Dermis blood vessel endothelial cell (primary cell): Measurements from ENCODE around the gene TRIM26. TPM values are rescaled to one million over a fixed set of nuclear protein-coding genes. Genes with fewer than 3 reads are reported as not detected.
"Not testable (repeated sequence)": the region's sequence is repeated elsewhere in the genome, so short reads cannot be mapped to it uniquely, and the experiment has no call there.

ENCODE experiments used
- DNase-seq: peaks from one replicate; pipeline ENCODE4 v3.0.0; 2010
- total RNA-seq: library from RNA; depleted of rRNA; stranded (reverse); fragments of >200 nt; gene quantifications from 2 replicates; pipeline ENCODE4 v1.2.3, GENCODE V29; 2014

The TRIM26 gene
- total RNA-seq, 1 donor from 2014 or later = 29.3 TPM

DNA sequence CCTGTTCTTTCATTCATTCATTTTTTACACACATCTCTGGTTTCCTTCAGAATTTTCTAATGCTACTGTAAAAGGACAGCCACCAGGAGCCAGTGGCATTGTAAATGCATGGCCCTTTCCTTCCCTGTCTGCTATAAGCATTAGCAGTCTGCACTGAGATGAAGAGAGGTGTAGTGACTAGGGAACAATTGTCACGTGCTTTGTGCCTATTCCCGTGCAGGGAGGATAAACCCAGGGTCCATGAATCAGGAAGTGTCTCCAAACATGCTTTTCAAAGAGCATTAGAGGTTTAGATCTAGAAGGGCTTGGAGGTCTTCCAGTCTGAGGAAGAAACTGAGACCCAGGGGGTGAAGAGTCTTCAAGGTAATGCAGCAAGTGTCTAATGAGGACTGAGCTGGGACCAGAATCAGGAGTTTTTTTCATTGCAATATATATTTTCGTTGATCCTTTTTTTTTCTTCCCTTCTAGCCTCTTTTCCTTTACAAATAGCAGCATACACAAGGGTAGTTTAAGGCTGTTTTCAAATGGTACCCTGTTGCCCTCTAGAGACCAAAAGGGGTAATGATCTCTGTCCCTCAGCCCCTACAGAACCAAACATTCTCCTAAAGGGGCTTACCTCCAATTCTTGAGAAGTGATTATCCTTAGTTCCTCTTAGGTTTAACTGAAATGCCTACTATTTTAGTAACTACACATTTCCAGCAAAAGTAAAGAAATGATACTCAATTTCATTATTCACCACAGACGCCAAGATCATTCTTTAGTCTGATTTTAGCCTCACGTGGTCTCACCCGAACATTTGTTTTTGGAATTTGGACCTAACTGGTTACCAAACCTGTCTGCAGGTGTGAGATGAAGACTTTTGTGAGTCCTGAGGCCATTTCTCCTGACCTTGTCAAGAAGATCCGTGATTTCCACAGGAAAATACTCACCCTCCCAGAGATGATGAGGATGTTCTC, 43.3 kb downstream of the TRIM26 start:
- peak; percentile 78 for DNase-seq

DNA sequence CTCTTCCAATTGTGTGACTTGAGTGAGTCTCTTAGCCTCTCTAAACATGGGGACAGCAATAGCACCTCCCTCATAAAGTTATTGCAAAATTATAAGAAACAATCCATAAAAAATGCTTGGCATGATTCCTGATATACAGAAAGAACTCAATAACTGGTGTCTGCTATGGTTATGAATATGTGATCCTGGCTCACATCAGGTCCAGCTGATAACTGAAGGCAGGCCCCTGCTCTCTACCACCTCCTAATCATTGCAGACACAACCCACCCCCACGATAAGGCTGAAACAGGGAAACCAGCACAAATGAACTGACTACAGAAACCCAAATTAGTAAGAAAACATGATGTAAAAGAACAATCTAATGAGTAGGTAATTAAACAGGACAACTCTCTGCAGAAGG, 44.5 kb downstream of the TRIM26 start:
- no peak for DNase-seq

DNA sequence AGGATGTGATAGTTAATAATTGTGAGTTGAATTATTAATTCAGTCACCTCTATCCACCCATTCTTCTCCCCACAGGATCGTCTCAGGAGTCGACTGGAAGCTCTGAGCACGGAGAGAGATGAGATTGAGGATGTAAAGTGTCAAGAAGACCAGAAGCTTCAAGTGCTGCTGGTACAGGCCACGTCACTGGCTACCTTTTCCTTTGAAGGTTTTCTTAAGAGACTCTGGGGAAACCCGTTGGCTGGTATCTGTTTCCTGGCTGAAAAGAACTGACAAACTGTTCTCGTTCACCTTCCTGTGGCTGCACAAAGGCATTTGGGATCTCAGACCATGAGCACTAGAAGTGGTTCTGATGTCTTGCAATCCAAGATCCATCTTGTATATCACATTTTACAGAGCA, 46.1 kb downstream of the TRIM26 start:
- DNase-seq = peak; percentile 32

DNA sequence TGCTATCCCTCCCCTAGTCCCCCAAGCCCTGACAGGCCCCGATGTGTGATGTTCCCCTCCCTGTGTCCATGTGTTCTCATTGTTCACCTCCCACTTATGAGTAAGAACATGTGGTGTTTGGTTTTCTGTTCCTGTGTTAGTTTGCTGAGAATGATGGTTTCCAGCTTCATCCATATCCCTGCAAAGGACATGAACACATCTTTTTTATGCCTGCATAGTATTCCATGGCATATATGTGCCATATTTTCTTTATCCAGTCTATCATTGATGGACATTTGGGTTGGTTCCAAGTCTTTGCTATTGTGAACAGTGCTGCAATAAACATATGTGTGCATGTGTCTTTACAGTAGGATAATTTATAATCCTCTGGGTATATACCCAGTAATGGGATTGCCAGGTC, 48.0 kb downstream of the TRIM26 start:
- not testable (repeated sequence) for DNase-seq

DNA sequence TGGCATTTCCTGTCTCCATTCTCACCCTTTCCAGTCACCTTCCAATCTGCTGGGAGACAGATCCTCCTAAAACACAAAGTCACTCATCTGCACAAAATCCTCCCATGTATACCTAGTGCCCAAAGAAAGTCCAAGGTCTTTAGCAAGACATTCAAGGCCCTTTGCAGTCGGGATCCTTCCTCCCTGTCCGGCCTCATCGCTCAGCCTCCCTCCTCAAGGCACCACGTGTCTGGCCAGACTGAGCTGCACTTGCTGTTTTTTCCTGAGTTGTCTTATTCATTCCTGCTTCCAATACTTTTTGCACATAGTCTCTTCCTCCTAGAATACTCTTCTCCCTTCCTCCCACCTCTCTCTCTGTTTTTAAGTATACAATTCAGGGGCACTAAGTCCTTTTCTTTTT, 48.5 kb downstream of the TRIM26 start:
- DNase-seq = no peak

DNA sequence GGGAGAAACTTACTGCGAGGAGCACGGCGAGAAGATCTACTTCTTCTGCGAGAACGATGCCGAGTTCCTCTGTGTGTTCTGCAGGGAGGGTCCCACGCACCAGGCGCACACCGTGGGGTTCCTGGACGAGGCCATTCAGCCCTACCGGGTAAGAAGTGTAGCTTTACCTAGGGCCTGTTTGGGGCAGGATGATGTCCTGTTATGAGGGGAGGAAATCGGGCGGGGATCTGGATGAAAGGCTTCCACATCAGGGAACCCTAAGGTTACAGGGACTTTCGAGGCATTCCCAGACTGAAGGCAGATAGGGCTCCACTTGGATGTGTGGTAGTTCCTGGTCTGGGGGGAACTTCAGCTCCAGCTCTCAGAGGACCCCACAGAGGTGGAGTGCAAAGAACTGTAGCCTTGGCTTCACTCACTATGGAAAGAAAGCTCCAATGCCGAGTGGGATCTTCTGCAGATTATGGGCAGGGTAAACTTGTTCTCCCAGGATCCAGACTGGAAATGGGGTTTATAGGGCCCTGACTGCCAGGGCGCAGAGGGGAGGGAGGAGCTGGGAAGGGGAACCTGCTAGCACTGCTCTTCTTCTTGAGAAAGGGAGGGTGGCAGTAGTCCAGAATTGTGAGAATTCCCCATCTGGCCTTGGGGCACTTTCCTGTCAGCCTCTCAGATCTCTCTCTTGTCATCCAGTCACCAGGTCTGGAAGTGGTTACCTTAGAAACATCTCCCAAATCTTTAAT, 49.1 kb downstream of the TRIM26 start:
- DNase-seq = no peak

DNA sequence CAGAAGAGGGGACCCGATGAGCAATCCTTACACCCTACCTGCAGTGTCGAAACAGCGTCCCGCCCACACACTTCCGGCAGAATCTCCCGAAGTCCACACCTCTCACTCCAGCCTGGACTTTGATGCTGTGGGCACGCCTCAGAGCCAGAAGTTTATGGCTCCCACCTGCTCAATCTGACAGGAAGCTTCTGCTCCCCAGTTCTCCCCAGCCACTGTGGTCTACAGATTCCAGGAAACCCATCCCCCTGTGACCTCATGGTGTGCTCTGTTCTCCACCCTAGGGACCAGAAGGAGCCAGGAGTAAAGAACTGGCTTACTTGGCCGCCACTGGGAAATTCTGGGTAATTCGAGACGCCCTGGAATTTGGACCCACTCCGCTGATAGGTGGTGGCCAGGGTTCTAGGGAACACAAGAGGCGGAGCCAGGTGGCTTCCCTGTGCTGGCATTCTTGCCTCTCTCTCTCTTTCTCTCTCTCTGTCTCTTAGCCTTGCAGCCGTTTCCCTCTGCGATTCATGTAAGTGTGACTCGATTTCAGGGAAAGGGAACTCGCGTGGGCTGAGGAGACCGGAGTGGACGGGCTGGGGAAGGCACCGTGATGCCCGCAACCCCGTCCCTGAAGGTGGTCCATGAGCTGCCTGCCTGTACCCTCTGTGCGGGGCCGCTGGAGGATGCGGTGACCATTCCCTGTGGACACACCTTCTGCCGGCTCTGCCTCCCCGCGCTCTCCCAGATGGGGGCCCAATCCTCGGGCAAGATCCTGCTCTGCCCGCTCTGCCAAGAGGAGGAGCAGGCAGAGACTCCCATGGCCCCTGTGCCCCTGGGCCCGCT, 49.9 kb downstream of the TRIM26 start, which contains the start of gene TRIM15:
TSS of gene TRIM15 (plus strand) at position 457 of the 828 bp plus-strand sequence. CDS start at position 596, 139 bp downstream.
- DNase-seq = no peak

DNA sequence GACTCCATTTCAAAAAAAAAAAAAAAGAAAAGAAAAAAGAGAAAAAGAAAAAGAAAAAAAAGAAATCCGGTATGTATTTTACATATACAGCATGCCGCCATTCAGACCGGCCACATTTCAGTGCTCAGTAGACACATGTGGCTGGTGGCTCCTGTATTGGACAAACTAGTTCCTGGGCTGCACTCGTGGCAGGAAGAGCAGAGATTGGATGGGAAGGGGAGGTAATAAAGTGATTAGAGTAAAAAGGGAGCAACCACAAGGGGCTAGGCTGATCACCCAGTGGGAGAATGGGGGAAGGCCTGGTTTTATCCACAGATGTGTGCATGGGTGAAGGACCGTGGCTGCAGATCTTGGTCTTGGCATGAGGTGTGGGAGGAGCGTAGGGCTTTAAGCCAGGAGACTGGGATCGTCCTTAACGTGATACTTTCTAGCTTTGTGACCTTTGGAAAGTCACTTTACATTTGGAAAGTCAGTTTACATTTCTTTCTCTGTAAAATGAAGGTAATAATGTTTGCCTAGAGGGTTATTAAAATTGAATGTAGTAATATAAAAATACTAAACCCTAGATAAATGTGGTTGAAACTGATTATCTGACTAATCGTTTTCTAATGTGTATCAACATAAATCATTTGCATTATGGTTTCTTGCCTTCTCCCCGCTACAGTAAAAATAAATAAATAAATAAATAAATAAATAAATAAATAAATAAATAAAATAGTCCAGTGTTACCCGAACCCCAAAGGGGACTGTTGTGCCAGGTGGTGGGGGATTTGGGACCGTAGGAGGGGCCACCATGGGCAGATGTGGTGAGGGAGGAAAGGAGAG, 50.7 kb downstream of the TRIM26 start:
- DNase-seq = no peak

DNA sequence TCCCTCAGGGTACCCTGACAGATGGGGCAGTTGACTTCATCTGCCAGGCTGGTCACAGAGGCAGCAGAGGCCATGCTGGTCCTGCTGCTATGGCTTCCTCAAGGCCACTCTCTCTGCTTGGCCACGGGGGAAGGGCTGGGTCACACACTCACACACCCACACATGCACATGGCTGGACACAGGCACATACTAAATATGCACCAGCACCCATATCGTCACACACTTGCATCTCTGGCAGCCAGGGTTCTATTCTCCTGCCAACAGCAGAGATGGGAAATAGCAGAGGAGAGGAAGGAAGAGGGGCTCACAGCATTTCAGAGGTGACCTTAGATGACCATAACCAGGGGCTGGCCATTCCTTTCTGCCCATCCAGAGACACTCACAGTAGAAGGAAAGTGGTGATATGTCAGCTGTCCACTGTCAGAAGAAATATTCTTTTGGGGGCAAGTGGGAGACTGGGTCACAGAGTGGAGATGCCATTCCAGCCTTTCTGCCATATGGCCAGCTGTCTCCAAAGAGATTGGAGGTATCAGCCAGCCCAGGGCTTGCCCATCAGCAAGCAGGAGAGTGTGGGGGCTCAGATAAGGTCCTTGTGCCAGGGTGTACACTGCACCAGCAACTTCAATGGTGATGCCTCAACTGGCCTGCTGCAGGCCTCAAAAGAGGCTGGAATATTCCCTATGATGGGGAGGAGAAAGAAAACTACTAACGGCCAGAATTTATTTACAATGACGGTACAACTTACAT, 52.2 kb downstream of the TRIM26 start, which contains the start of gene TRIM10:
TSS of gene TRIM10 (minus strand) at position 427 of the 747 bp plus-strand sequence. CDS start at position 74, 353 bp downstream.
- no peak for DNase-seq

DNA sequence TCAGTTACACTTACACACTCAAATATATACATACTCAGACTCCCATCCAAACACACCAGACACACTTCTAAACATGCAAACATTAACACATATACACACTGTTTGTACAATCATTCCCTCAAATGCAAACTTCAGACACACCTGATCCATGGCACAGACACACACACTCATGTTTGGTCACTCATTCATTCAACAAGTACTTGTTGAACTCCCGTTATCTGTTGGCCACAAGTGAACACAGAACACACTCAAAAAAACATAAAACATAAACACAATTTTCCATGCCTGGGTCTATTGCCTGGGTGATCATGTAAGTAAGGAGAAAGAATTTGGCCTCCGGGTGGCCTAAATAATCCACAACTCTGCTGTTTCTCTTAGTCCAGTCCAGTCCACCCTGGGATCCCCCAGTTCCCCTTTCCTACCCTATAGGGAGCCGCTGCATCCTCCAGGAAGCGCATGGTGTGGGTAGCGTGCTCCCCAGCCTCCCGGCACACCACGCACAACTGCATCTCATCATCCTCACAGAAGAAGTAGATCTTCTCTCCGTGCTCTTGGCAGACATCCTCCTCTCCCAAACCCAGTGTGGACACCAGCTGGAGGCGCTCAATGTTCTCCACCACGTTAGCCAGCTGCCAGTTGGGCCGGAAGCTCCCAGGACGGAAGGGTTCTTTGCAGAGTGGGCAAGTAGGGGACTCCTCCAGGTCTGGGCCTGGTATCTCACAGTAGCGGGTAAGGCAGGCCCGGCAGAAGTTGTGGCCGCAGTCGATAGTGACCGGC, 53.0 kb downstream of the TRIM26 start:
- no peak for DNase-seq

DNA sequence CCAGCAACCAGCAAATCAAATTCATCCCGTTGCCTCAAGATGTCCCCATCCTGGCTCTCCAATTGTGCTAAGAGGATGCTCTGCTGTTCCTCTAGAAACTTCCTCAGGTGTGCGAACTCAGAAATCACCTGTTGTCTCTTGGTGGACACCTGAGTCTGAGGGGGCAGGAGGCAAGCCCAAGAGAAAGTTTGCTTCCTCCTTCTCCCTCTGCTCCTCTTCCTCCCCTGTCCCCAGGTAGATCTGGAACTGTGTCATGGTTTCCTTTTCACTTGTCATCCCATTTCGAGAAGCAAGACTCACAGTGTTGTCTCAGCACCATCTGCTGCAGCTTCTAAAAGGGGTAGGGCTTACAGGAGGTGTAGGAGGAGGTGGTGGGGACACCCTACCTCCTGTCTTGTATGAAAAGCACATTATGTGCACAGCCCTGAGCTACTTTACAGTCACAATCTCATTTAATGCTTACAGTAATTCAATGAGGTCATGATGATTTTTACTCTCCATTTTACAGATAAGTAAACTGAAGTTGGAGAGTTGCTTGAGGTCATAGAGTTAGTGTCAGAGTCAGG, 54.6 kb downstream of the TRIM26 start:
- no peak for DNase-seq

DNA sequence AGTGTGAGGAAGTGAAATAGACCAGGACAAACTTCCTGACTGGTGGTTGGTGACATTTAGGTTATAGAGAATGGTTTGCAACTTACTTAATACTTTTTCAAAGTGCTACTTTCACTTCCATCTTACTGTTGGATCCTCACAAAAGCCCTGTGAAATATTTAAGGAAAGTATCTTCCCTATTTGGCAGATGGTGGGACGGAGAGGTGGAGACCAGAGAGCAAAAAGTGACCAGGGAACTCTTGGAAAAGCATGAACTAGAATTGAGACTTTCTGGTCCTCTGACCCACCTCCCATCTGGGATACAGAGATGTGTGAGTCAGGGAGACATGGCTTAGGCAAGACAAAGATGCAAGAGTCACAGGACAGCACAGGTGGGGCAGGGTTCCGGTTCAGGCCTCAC, 55.2 kb downstream of the TRIM26 start:
- no peak for DNase-seq

DNA sequence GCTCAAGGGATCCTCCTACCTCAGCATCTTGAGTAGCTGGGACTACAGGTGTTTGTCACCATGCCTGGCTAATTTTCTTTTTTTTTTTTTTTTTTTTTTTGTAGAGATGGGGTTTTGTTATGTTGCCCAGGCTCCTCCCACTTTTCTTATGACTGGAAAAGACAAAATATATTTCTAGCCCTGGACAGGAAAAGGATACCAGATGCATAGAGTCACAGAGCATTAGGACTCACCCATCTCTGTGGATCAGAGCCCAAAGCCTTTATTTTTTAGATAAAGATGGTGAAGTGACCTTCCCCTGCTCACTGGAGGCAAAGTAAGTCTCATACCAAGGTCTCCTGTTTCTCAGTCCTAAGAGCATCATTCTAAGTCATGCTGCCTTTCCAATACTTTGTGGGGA, 55.6 kb downstream of the TRIM26 start:
- DNase-seq = no peak

DNA sequence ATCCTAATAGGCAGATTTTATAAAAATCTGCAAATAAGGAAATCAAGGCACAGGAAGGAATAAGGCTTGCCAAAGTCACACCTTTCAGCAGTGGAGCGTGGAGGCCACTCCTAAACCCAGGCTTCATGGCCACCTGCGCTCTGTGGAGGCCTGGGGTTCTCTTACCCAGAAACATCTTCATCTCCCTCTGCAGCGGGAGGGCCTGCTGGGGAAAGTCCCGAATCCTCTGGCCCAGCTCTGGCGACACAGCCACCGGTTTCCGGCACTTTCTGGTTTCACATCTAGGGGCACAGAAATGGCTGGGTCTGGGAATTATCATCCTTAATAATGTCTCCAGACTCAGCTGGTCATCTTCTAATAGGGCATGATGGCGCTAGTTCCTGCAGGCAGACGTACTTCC, 56.4 kb downstream of the TRIM26 start:
- no peak for DNase-seq

DNA sequence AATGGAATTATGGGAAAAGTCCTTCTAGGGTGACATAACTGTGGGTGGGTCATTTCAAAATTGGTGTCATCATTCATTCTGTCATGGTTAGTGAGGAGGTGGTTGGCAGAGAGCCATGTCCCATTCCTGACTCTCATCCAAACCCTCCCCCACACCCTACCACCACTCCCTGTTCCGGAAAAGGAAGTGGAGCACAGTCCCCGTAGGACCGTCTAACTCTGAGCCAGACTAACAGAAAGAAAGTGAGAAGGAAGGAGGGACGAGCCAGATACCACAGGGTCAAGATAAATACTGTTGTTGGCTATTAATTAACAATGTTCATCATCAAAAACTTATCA, 57.0 kb downstream of the TRIM26 start:
- DNase-seq = peak; percentile 52

DNA sequence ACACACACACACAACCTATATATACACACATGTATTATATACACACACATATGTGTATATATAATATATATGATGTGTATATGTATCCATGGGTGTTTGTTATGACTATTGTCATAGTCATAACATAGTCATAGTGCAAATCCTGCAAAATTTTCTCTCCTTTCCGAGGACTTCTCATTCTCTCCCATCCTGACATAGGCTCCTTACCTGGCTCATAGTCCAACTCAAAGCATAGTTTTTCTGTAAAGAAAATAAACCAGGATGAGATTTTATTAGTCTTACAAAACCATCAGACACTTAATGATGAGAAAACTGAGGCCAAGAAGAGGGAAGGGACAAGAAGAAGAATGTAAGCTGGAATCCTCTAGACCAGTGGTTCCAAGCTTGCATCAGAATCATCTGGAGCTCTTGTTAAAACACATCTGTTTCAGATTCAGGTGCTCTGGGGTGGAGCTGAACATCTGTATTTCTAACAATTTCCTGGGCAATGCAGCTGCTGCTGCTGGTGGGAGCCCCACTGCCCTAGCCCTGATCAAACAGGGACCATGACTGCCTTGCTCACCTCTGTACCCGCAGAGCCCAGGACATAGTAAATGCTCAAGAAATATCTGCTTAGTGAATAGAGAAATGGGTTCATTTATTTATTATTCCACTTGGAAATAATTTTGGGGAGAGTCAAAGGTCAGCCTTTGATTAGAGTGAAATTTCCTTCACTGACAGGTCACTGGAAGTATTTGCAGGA, 57.5 kb downstream of the TRIM26 start:
- no peak for DNase-seq

DNA sequence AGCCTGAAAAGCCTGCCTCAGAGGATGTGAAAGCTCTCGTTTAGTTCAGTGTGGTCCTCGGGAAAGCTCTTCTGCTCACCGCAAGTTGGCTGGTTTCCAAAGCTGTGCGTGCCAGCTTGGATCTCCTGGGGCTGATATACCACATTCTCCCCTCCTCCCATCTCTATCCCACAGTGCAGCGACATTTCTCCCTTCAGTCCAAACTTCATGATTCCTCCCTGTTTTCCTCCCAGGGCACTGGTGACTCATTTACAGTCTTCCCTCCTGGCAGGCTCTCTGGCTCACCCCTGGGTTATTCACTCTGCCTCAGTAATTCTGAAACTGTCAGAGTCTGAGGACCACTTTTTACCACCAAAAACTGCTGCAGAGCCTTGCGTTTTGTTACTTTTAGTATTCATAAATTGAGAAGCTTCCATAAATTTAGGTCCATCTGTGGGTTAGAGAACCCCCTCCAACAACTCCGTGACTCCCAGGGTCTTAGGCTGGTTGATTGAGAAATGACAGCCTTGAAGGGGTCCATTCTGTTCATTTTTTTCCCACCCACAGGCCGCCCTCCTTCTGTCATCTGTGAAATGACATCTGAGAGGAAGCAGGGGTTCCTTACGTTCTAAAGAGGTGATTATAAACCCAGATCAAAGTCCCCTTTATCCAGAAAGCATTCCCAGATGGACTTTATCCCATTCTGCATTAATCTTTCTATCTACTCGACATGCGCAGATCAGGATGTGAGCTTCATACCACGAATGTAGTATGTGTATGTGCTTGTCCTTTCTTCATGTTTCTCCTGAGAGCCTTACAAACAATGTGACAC, 58.3 kb downstream of the TRIM26 start:
- DNase-seq = peak; percentile 55

DNA sequence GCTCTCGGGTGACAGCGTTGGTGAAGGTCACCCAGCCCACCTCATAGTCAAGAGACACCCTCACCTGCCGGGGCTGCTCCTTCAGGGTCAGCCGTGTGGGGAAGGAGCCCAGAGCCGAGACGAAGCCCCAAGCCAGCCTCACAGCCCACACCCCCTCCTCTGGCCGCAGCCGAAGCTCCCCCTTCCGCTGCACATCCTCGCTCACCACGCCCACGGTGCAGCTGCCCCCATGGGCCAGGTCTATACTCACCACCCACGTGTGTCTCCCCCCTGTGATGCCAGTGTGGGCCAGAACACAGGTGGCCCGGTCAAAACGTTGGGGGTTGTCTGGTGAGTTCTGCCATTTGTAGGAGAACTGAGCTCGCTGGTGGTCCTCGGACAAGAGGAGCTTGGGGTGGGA, 59.1 kb downstream of the TRIM26 start:
- DNase-seq = no peak
